ENCODE measurements around the gene PHLDB3.
"Not testable (repeated sequence)": the region's sequence is repeated elsewhere in the genome, so short reads cannot be mapped to it uniquely, and the experiment has no call there.

GRCh38 chr19:43444091-43444490 lies 60.5 kb downstream of the PHLDB3 start:
- not testable (repeated sequence) for TF ChIP-seq CTCF (IDR thresholded peaks at IDR 0.05; ENCODE audit: poor library complexity, severe bottlenecking)
- TF ChIP-seq, protein P1, sequence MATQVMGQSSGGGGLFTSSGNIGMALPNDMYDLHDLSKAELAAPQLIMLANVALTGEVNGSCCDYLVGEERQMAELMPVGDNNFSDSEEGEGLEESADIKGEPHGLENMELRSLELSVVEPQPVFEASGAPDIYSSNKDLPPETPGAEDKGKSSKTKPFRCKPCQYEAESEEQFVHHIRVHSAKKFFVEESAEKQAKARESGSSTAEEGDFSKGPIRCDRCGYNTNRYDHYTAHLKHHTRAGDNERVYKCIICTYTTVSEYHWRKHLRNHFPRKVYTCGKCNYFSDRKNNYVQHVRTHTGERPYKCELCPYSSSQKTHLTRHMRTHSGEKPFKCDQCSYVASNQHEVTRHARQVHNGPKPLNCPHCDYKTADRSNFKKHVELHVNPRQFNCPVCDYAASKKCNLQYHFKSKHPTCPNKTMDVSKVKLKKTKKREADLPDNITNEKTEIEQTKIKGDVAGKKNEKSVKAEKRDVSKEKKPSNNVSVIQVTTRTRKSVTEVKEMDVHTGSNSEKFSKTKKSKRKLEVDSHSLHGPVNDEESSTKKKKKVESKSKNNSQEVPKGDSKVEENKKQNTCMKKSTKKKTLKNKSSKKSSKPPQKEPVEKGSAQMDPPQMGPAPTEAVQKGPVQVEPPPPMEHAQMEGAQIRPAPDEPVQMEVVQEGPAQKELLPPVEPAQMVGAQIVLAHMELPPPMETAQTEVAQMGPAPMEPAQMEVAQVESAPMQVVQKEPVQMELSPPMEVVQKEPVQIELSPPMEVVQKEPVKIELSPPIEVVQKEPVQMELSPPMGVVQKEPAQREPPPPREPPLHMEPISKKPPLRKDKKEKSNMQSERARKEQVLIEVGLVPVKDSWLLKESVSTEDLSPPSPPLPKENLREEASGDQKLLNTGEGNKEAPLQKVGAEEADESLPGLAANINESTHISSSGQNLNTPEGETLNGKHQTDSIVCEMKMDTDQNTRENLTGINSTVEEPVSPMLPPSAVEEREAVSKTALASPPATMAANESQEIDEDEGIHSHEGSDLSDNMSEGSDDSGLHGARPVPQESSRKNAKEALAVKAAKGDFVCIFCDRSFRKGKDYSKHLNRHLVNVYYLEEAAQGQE (IDR thresholded peaks at IDR 0.05; ENCODE audit: borderline replicate concordance) = not testable (repeated sequence)

Data from neural cell (in vitro differentiated cells).